ENCODE data around the gene ZKSCAN1.

DNA sequence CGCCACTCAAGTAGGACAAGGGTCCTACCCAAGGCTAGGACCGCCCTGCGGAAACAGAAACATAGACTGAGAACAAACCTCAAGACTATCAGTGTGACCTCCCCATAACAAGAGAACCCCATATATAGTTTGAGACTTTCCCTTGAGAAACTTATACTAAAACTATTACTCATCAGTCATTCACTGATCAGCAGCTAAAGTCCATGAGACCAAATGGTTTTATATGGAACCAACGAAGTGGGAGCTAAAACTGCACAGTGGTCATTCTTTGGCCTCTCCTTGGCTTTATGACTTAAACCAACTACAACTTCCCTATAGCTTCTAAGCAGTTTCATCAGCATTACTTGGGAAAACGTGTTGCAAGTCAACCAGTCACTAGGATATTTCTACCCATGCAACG, 20.5 kb downstream of the ZKSCAN1 start:
- TF ChIP-seq, protein P1, sequence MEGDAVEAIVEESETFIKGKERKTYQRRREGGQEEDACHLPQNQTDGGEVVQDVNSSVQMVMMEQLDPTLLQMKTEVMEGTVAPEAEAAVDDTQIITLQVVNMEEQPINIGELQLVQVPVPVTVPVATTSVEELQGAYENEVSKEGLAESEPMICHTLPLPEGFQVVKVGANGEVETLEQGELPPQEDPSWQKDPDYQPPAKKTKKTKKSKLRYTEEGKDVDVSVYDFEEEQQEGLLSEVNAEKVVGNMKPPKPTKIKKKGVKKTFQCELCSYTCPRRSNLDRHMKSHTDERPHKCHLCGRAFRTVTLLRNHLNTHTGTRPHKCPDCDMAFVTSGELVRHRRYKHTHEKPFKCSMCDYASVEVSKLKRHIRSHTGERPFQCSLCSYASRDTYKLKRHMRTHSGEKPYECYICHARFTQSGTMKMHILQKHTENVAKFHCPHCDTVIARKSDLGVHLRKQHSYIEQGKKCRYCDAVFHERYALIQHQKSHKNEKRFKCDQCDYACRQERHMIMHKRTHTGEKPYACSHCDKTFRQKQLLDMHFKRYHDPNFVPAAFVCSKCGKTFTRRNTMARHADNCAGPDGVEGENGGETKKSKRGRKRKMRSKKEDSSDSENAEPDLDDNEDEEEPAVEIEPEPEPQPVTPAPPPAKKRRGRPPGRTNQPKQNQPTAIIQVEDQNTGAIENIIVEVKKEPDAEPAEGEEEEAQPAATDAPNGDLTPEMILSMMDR (IDR thresholded peaks at IDR 0.05): no peak
- TF ChIP-seq POLR2A (IDR thresholded peaks at IDR 0.05): no peak

All from esophagus squamous epithelium (tissue), 4 donors.